Transverse colon (tissue), 4 donors: Measurements from ENCODE around the gene TPSB2. TPM values are rescaled to one million over a fixed set of nuclear protein-coding genes. Genes with fewer than 3 reads are reported as not detected.

ENCODE experiments used
- DNase-seq: peaks from one replicate; pipeline ENCODE4 v3.0.0-alpha.2; 2019
- H3K27ac ChIP-seq, 4 donors: fragments of 200-600 bp; sonication (generic); 2 replicates each; pipeline ENCODE4 v1.5.1; 2016 to 2018; ENCODE audit warnings: inconsistent platforms in 4 of 4
- H3K27me3 ChIP-seq: fragments of 200-600 bp; sonication (generic); 2 replicates; pipeline ENCODE4 v1.5.1; 2017; ENCODE audit warnings: inconsistent platforms
- H3K36me3 ChIP-seq, 4 donors: fragments of 200-600 bp; sonication (generic); 2 replicates each; pipeline ENCODE4 v1.5.1; 2017 to 2019; ENCODE audit warnings: inconsistent platforms in 4 of 4
- H3K4me1 ChIP-seq, 4 donors: fragments of 200-600 bp; sonication (generic); 2 replicates each; pipeline ENCODE4 v1.5.1; 2017 to 2020; ENCODE audit warnings: inconsistent platforms in 4 of 4
- H3K4me3 ChIP-seq, 4 donors: fragments of 200-600 bp; sonication (generic); 1 replicate in 1 of 4; 2 replicates in 3 of 4; pipeline versions ENCODE4 v1.5.1 to v1.6.1; 2017 to 2019; ENCODE audit warnings: inconsistent platforms in 4 of 4
- H3K9me3 ChIP-seq, 2 donors: fragments of 200-600 bp; sonication (generic); 2 replicates each; pipeline ENCODE4 v1.5.1; 2017 to 2019; ENCODE audit warnings: inconsistent platforms in 2 of 2
- CTCF ChIP-seq, 5 experiments: fragments of 200-600 bp in 3 of 5; fragments of 450-650 bp in 2 of 5; sonication (generic) in 3 of 5; IDR thresholded peaks; 1 replicate in 2 of 5; 2 replicates in 3 of 5; pipeline ENCODE4 v1.5.1; 2016 to 2017; ENCODE audit warnings: antibody characterized with exemption in 5 of 5, inconsistent platforms in 3 of 5, mild to moderate bottlenecking in 2 of 5, moderate library complexity in 1 of 5
- EP300 ChIP-seq: sonication (generic); formaldehyde crosslinking; IDR thresholded peaks from one replicate; pipeline ENCODE4 v1.6.1; 2017; ENCODE audit warnings: antibody characterized with exemption, low read depth
- POLR2A ChIP-seq: fragments of 450-650 bp; IDR thresholded peaks from one replicate; pipeline ENCODE4 v1.6.1; 2016; ENCODE audit warnings: antibody characterized with exemption, mild to moderate bottlenecking, moderate library complexity
- POLR2AphosphoS5 ChIP-seq, 3 donors: sonication (generic); formaldehyde crosslinking; IDR thresholded peaks; one replicate each; pipeline ENCODE4 v1.6.1; 2016; ENCODE audit warnings: antibody characterized with exemption in 3 of 3
- WGBS, 2 donors: methylation state at CpG; one replicate each; pipeline ENCODE4 v1.1.5; 2018; ENCODE audit warnings: low coverage in 1 of 2; 5-methylcytosine and 5-hydroxymethylcytosine counted together
- in situ Hi-C, 4 donors: fragments of 200-750 bp; cut with MboI; loops; one replicate each; pipeline versions ENCODE4 v1.15.0 to v1.15.1; 2017; ENCODE audit warnings: low sequenced_read_pairs in 3 of 4, low pct_ligation_motif_present in 1 of 4, low pct_unique_long_range_greater_than_20kb in 1 of 4
- intact Hi-C: fragments of 100-400 bp; cut with DNase I; formaldehyde crosslinking; loops from one replicate; pipeline ENCODE4 v1.15.1; 2023; ENCODE audit warnings: low total_unique reads
- total RNA-seq, 4 donors: library from RNA; depleted of rRNA; stranded (reverse); fragments of >200 nt; gene quantifications; one replicate each; pipeline ENCODE4 v1.1.0, GENCODE V29; 2016

The TPSB2 gene
- total RNA-seq, 4 donors from 2014 or later = 12.5 to 35.2 (median 24.8) TPM

DNA sequence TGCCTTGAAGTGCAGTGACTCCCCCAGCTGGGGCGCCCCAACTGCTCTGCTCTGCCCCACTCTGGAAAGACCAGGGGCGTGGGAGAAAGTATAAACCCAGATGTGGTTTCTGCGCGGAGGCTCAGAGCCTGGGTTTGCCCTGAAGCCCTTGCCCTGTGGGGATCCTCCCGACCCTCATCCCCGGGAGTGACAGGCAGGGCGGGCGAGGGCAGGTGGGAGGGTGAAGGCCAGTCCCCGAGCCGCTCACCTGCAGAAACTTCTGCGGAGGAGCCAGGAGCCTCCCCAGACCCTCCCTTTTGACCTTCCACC is 29.7 kb upstream of the TPSB2 start:
- intact Hi-C loops = no loop called here
- TF ChIP-seq EP300 (no peak), POLR2A (no peak), CTCF (IDR thresholded peaks at IDR 0.05) (no peak), POLR2AphosphoS5 (IDR thresholded peaks at IDR 0.05) (no peak)
- Histone ChIP-seq H3K36me3 (no peaks in the 10 kb centered on the region), H3K27ac (no peak overlapping the region), H3K27me3 (peaks cover 54% of the 10 kb centered on the region), H3K4me1 (peaks cover 0 to 4% (median 3%) of the 10 kb centered on the region in 4 donors), H3K4me3 (no peak overlapping the region), H3K9me3 (no peaks in the 10 kb centered on the region)
- no peak for DNase-seq
- in situ Hi-C loops = no loop called here
- 30% methylated on average over 11 of the region's 11 CpGs; no CpG with 5 or more reads in 1 of the 2 donors for WGBS, 2 donors

DNA sequence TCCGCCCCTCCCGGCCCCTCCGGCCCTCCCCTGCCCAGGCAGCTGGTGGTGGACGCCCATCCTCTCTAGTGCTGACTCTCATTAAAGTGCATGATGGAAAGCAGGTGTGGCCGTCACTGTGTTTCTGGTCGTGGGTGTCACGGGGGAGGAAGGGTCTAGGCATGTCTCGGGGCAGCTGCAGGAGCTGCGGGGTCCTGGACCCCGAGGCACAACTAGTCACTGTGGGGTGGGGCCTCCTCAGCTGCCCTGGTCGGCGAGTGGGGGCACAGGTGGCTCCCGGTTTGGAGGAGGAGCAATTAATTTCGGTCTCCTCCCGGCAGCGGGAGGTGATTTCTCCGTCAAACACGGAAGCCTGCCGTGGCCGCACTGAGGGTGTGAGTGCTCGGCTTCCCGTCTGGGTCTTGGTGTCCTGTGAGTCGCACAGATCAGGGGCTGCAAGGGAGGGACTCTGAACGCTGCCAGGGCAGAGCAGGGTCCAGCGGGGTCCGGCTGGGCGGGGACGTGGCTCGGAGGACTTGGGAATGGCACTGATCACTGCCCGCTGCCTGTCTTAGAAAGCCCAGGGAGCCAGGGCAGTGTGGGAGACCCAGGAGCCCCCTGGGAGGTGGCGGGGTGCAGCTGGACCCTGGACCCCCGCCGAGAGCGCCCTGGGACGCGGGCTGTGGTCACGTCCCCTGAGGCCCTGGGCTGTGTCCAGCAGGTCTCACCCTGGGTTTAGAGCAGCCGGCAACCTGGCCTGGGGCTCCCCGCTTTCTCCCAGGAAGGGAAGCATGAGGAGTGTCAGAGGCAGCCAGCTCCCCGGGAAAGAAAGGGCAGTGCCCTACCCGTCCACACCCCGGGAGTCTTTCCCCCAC is 29.1 kb upstream of the TPSB2 start:
- peaks cover 54% of the 10 kb centered on the region for H3K27me3 ChIP-seq
- H3K4me3 ChIP-seq = no peak overlapping the region
- 17% methylated on average over 17 of the region's 42 CpGs; no CpG with 5 or more reads in 1 of the 2 donors for WGBS, 2 donors

DNA sequence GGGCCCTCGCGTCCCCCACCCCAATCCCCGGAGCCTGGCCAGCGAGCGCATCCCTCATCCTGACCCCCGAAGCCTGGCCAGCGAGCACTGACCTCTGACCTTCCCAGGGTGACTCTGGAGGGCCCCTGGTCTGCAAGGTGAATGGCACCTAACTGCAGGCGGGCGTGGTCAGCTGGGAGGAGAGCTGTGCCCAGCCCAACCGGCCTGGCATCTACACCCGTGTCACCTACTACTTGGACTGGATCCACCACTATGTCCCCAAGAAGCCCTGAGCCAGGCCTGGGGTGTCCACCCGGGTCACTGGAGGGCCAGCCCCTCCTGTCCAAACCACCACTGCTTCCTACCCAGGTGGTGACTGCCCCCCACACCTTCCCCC is 28.2 kb upstream of the TPSB2 start:
- WGBS, 2 donors = 60% methylated on average over 12 of the region's 12 CpGs; no CpG with 5 or more reads in 1 of the 2 donors
- Histone ChIP-seq H3K9me3 (no peaks in the 10 kb centered on the region), H3K4me1 (peaks cover 0 to 4% (median 3%) of the 10 kb centered on the region in 4 donors), H3K36me3 (no peaks in the 10 kb centered on the region), H3K4me3 (no peak overlapping the region), H3K27me3 (peaks cover 53% of the 10 kb centered on the region), H3K27ac (no peak overlapping the region)
- TF ChIP-seq POLR2A = no peak
- no peak for TF ChIP-seq CTCF (IDR thresholded peaks at IDR 0.05)
- no peak for TF ChIP-seq EP300
- TF ChIP-seq POLR2AphosphoS5 (IDR thresholded peaks at IDR 0.05) = no peak
- in situ Hi-C loops (no loop called here), intact Hi-C loops (no loop called here)
- DNase-seq = no peak

More for the DNA sequence above, 29.1 kb upstream of the TPSB2 start:
- no peaks in the 10 kb centered on the region for H3K36me3 ChIP-seq
- no peak for TF ChIP-seq POLR2A
- no peak for TF ChIP-seq POLR2AphosphoS5 (IDR thresholded peaks at IDR 0.05)
- TF ChIP-seq CTCF (IDR thresholded peaks at IDR 0.05) = no peak
- TF ChIP-seq EP300 = no peak
- no peak overlapping the region for H3K27ac ChIP-seq
- intact Hi-C loops = no loop called here
- in situ Hi-C loops = no loop called here
- H3K4me1 ChIP-seq = peaks cover 0 to 4% (median 3%) of the 10 kb centered on the region in 4 donors
- no peaks in the 10 kb centered on the region for H3K9me3 ChIP-seq
- no peak for DNase-seq

GRCh38 chr16:1257561-1258224 is 27.7 kb upstream of the TPSB2 start:
- Histone ChIP-seq H3K27ac (no peak overlapping the region), H3K27me3 (peaks cover 48% of the 10 kb centered on the region), H3K9me3 (no peaks in the 10 kb centered on the region), H3K36me3 (no peaks in the 10 kb centered on the region), H3K4me1 (peaks cover 0 to 4% (median 3%) of the 10 kb centered on the region in 4 donors), H3K4me3 (no peak overlapping the region)
- no peak for DNase-seq
- intact Hi-C loops = no loop called here
- in situ Hi-C loops = no loop called here
- no peak for TF ChIP-seq POLR2A
- WGBS, 2 donors = 47 to 72% methylated on average over 3 to 26 of the region's 34 CpGs
